IPS-15b (cell line): ENCODE data around the gene C1QTNF9B.

Experiments used
- H3K27me3 ChIP-seq: one replicate; pipeline ENCODE4 v1.6.1; 2013; ENCODE audit warnings: low read length; ENCODE audit not compliant: control insufficient read depth, insufficient read depth
- H3K36me3 ChIP-seq: one replicate; pipeline ENCODE4 v1.6.1; 2013; ENCODE audit warnings: low read length; ENCODE audit not compliant: control insufficient read depth, insufficient read depth
- H3K4me1 ChIP-seq: one replicate; pipeline ENCODE4 v1.6.1; 2013; ENCODE audit warnings: mild to moderate bottlenecking, low read length; ENCODE audit not compliant: control insufficient read depth, insufficient read depth
- H3K4me3 ChIP-seq: one replicate; pipeline ENCODE4 v1.5.1; 2013; ENCODE audit warnings: low read depth, low read length
- H3K9ac ChIP-seq: one replicate; pipeline ENCODE4 v1.6.1; 2013; ENCODE audit warnings: low read depth, mild to moderate bottlenecking, low read length
- H3K9me3 ChIP-seq: one replicate; pipeline ENCODE4 v1.6.1; 2013; ENCODE audit warnings: mild to moderate bottlenecking, low read length; ENCODE audit not compliant: control insufficient read depth, insufficient read depth

The C1QTNF9B gene

DNA sequence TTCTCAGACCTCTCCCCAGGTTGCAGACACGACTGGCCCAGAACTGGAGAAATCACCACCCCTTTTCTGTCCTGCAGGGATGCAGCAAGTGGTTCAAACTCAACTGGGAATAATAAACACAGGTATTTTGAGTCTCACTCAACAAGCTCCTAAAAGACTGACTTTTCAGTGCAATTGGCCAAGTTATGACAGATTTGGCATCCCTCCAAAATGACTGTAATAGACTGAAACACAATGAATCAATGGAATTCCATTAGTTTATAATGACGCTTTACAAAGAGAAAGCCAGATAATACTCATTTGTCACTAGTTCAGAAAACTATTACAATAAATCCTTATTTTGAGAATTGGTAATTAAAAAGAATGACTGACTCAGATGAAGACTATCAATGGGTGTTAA is 46.2 kb downstream of the C1QTNF9B start:
- Histone ChIP-seq H3K36me3 (no peaks in the 10 kb centered on the region), H3K27me3 (no peaks in the 10 kb centered on the region), H3K4me1 (peaks cover under 1% of the 10 kb centered on the region), H3K4me3 (no peak overlapping the region), H3K9me3 (no peaks in the 10 kb centered on the region), H3K9ac (no peak overlapping the region)

GRCh38 chr13:23850134-23850533 is 47.2 kb downstream of the C1QTNF9B start:
- Histone ChIP-seq H3K9ac (no peak overlapping the region), H3K4me3 (no peak overlapping the region), H3K27me3 (no peaks in the 10 kb centered on the region), H3K36me3 (no peaks in the 10 kb centered on the region), H3K9me3 (no peaks in the 10 kb centered on the region), H3K4me1 (no peaks in the 10 kb centered on the region)

DNA sequence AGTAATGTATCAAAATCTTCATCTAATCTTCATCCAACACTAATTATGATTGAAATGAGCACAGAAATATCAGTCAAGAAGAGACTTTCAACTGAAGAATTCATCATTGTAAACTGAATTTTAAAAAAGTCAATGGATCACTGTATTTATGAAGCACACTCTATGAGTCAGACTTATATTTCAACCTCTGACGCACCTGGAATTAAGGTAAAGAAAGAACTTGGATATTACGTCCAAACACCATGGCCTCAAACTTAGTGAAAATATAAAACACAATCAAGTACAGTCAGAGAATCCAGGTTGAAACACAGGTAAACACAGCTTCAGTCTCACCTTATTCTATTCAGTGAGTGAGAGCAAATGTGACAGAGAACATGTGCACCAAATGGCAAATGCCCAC is 47.6 kb downstream of the C1QTNF9B start:
- Histone ChIP-seq H3K27me3 (no peaks in the 10 kb centered on the region), H3K4me1 (no peaks in the 10 kb centered on the region), H3K9me3 (no peaks in the 10 kb centered on the region)

GRCh38 chr13:23848646-23849141 is 48.6 kb downstream of the C1QTNF9B start:
- Histone ChIP-seq H3K9me3 (no peaks in the 10 kb centered on the region), H3K27me3 (no peaks in the 10 kb centered on the region), H3K9ac (no peak overlapping the region), H3K4me1 (no peaks in the 10 kb centered on the region), H3K36me3 (no peaks in the 10 kb centered on the region), H3K4me3 (no peak overlapping the region)

More for the DNA sequence above, 47.6 kb downstream of the C1QTNF9B start:
- H3K36me3 ChIP-seq: no peaks in the 10 kb centered on the region
- H3K9ac ChIP-seq: no peak overlapping the region
- no peak overlapping the region for H3K4me3 ChIP-seq

DNA sequence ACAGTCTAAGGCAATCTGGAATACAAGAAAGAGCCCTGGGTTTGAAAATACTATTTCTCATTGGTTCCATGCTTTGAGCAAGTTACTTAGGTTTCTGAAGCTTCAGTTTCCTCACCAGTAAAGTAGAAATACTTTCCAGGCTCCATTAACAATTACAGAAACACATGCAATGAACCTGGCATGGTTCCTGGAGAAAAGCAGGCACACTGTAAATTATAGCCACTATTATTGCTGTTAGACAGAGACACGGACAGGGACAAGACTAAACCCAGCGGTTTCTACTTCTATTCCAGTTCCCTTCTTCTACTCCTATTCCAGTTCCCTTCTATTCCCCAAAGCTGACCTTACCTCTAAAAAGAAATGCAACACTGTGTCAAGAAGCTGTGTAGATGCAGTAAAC is 49.3 kb downstream of the C1QTNF9B start:
- Histone ChIP-seq H3K9me3 (no peaks in the 10 kb centered on the region), H3K9ac (no peak overlapping the region), H3K36me3 (no peaks in the 10 kb centered on the region), H3K27me3 (no peaks in the 10 kb centered on the region), H3K4me1 (no peaks in the 10 kb centered on the region), H3K4me3 (no peak overlapping the region)

DNA sequence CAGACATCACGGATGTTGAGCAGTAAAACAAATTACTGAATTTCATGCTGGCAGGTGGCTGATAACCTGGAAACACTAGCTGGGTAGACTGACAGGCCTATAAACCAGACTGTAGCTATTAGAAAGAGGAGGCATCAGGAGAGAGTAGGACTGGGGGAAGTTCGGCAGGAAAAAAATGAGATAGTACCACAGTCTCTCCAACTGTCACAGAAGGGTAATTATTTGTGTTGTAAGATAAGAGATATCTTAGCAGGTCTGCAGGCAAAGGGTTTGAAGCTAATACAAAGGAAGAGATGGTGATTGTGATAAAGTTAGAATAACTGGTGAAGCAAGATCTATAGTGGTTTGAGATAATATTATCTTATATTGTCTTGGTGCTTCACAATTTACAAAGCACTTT is 49.8 kb downstream of the C1QTNF9B start:
- no peak overlapping the region for H3K9ac ChIP-seq
- H3K9me3 ChIP-seq: no peaks in the 10 kb centered on the region
- no peaks in the 10 kb centered on the region for H3K4me1 ChIP-seq
- no peaks in the 10 kb centered on the region for H3K36me3 ChIP-seq
- no peaks in the 10 kb centered on the region for H3K27me3 ChIP-seq
- no peak overlapping the region for H3K4me3 ChIP-seq

- no peaks in the 10 kb centered on the region for H3K36me3 ChIP-seq
- H3K9ac ChIP-seq: no peak overlapping the region
- no peak overlapping the region for H3K4me3 ChIP-seq
- no peaks in the 10 kb centered on the region for H3K9me3 ChIP-seq
- H3K27me3 ChIP-seq: no peaks in the 10 kb centered on the region
- no peaks in the 10 kb centered on the region for H3K4me1 ChIP-seq
These were observed 52.1 kb downstream of the C1QTNF9B start for GRCh38 chr13:23845105-23845725.

DNA sequence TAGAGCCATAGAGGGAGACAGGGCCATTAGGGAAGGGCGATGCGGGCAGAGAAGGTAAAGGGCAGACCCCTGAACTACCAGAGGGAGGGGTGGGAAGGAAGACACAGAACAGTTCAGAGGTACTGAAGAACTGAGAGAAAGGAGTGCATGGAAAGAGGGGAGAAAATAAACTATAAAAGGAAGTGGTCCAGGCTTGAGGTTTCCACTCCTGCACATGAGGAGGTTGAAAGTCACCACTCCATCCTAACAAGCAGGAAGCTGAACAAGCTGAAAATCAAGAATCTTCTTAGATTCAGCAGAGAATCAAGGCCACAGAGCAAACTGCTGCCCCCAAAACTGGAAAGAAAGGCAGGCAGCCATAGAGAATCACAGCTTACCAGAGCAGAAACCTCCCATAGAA is 53.2 kb downstream of the C1QTNF9B start:
- H3K27me3 ChIP-seq: no peaks in the 10 kb centered on the region
- H3K36me3 ChIP-seq: no peaks in the 10 kb centered on the region
- H3K4me3 ChIP-seq: no peak overlapping the region
- no peaks in the 10 kb centered on the region for H3K9me3 ChIP-seq
- H3K9ac ChIP-seq: no peak overlapping the region
- no peaks in the 10 kb centered on the region for H3K4me1 ChIP-seq

DNA sequence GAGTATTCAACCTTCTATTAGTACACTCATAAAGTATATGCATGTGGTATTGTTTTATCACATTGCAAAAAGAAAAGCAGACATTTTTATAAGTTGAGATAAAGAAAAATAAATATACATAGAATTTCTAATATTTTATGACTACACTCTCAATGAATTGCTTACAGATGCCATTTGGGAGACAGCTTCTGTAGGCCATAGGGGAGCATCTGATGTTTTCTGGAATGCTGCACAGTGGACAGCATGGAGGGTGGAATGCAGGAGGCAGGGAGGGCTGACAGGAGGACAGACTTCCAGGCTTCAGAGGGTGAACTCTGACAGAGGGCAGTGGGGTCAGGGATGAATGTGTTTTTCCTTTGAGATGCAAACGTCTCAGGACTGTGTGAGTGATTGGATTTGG is 53.9 kb downstream of the C1QTNF9B start:
- H3K36me3 ChIP-seq: no peaks in the 10 kb centered on the region
- H3K4me3 ChIP-seq: no peak overlapping the region
- H3K27me3 ChIP-seq: no peaks in the 10 kb centered on the region
- no peaks in the 10 kb centered on the region for H3K9me3 ChIP-seq
- no peaks in the 10 kb centered on the region for H3K4me1 ChIP-seq
- H3K9ac ChIP-seq: no peak overlapping the region

DNA sequence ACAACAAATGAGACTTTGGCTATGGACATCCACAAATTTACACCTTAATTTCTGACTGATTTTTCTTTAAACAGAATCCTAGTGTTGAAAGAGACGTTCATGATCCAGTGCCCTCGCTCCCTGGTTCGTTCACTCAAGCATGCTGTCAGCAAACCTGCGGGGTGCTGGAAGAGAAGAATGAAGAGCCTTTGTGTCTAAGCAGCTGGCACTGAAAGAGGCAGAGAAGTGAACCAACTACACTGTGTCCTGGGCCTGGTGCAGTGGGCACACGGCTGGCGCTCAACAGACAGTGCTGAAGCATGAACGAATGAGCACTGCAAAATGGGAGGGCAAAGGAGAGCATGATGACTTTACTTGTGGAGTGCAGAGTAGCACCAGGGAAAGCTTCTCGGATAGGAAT is 54.9 kb downstream of the C1QTNF9B start:
- Histone ChIP-seq H3K36me3 (no peaks in the 10 kb centered on the region), H3K27me3 (no peaks in the 10 kb centered on the region), H3K4me3 (no peak overlapping the region), H3K9me3 (no peaks in the 10 kb centered on the region), H3K4me1 (no peaks in the 10 kb centered on the region), H3K9ac (no peak overlapping the region)
